GM23338 (cell line): ENCODE results near the gene CSH2.

Source experiments
- EZH2 ChIP-seq: fragments of 200-600 bp; sonication (generic); IDR thresholded peaks from one replicate; pipeline ENCODE4 v1.8.0; 2017; ENCODE audit warnings: antibody characterized with exemption, mild to moderate bottlenecking, low read depth; ENCODE audit not compliant: unreplicated experiment
- JUNB ChIP-seq: IDR thresholded peaks from one replicate; pipeline ENCODE4 v1.6.1; 2016; ENCODE audit warnings: antibody characterized with exemption; ENCODE audit not compliant: unreplicated experiment
- POLR2AphosphoS5 ChIP-seq: IDR thresholded peaks from 2 replicates; pipeline ENCODE4 v1.6.1; 2016; ENCODE audit warnings: antibody characterized with exemption, low read depth
- TF ChIP-seq, protein P1 (sequence below), 2 experiments: fragments of 200-600 bp in 1 of 2; sonication (generic) in 1 of 2; conservative IDR thresholded peaks; 2 replicates each; pipeline versions ENCODE4 v1.5.1 to v1.6.1; 2016 to 2017; ENCODE audit warnings: antibody characterized with exemption in 2 of 2, low read depth in 2 of 2, mild to moderate bottlenecking in 2 of 2, moderate library complexity in 1 of 2
- TF ChIP-seq, protein P2 (sequence below): IDR thresholded peaks from one replicate; pipeline ENCODE4 v1.6.1; 2018; ENCODE audit warnings: antibody characterized with exemption; ENCODE audit not compliant: unreplicated experiment

DNA sequence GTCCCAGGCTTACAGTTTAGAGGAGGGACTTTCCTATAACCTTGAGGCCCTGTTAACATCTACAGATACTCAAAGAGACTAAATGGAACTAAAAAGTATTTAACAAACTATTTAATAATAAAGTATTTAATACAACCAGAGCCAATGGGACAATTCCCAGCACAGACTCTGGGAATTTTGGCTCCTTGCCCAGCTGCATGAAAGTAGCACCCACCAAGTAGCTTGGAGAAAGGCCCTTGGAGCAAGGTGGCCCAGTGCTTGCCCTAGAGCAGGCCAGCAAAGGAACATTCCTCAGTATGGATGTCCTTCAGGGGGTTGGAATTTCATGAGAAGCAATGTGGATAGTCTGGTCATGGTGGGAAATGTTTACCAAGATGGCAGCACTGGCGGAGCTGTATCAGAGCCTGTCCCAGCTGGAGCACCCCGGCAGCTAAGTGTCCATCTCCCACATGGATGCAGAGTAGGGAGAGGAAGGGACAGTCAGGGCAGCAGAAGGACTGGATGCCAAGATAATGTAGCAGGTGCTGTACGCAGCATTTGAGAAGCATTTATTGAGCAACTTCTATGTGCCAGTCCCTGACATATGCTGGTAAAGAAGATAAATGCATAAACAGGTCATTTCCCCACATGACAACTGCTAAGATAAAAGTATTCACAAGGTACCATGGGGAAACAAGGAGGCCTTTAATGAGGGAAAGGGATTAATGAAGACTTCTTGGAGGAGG is 25.8 kb downstream of the CSH2 start:
- TF ChIP-seq, protein P1, sequence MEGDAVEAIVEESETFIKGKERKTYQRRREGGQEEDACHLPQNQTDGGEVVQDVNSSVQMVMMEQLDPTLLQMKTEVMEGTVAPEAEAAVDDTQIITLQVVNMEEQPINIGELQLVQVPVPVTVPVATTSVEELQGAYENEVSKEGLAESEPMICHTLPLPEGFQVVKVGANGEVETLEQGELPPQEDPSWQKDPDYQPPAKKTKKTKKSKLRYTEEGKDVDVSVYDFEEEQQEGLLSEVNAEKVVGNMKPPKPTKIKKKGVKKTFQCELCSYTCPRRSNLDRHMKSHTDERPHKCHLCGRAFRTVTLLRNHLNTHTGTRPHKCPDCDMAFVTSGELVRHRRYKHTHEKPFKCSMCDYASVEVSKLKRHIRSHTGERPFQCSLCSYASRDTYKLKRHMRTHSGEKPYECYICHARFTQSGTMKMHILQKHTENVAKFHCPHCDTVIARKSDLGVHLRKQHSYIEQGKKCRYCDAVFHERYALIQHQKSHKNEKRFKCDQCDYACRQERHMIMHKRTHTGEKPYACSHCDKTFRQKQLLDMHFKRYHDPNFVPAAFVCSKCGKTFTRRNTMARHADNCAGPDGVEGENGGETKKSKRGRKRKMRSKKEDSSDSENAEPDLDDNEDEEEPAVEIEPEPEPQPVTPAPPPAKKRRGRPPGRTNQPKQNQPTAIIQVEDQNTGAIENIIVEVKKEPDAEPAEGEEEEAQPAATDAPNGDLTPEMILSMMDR (conservative IDR thresholded peaks at IDR 0.05; ENCODE audit: low read depth in 2 of 2) = no peak
- TF ChIP-seq POLR2AphosphoS5 = no peak
- TF ChIP-seq, protein P2, sequence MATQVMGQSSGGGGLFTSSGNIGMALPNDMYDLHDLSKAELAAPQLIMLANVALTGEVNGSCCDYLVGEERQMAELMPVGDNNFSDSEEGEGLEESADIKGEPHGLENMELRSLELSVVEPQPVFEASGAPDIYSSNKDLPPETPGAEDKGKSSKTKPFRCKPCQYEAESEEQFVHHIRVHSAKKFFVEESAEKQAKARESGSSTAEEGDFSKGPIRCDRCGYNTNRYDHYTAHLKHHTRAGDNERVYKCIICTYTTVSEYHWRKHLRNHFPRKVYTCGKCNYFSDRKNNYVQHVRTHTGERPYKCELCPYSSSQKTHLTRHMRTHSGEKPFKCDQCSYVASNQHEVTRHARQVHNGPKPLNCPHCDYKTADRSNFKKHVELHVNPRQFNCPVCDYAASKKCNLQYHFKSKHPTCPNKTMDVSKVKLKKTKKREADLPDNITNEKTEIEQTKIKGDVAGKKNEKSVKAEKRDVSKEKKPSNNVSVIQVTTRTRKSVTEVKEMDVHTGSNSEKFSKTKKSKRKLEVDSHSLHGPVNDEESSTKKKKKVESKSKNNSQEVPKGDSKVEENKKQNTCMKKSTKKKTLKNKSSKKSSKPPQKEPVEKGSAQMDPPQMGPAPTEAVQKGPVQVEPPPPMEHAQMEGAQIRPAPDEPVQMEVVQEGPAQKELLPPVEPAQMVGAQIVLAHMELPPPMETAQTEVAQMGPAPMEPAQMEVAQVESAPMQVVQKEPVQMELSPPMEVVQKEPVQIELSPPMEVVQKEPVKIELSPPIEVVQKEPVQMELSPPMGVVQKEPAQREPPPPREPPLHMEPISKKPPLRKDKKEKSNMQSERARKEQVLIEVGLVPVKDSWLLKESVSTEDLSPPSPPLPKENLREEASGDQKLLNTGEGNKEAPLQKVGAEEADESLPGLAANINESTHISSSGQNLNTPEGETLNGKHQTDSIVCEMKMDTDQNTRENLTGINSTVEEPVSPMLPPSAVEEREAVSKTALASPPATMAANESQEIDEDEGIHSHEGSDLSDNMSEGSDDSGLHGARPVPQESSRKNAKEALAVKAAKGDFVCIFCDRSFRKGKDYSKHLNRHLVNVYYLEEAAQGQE = no peak
- no peak for TF ChIP-seq JUNB
- no peak for TF ChIP-seq EZH2
